Caco-2 (cell line): ENCODE results near the gene ACOT7. TPM values are rescaled to one million over a fixed set of nuclear protein-coding genes. Genes with fewer than 3 reads are reported as not detected.

Experiments used
- BruUV-seq: library from RNA; stranded (reverse); fragments of 400-500 nt; replicated peaks from 2 replicates; lab custom pipeline; 2021; lab: Mats Ljungman, UMichigan
- CTCF ChIA-PET: fragments of 300-600 bp; sonication (Branson Sonifier 250); formaldehyde crosslinking; loops from one replicate; lab custom pipeline; 2022; ENCODE audit warnings: antibody characterized with exemption; lab: Charles Lee
- POLR2A ChIA-PET: fragments of 300-600 bp; sonication (Branson Sonifier 250); formaldehyde crosslinking; loops from one replicate; lab custom pipeline; 2022; ENCODE audit warnings: antibody characterized with exemption; lab: Charles Lee
- DNase-seq, 2 experiments: peaks; one replicate each; pipeline versions ENCODE4 v3.0.0 to v3.0.0-alpha.2; 2020 to 2022
- H3K27me3 ChIP-seq: replicated peaks from 2 replicates; pipeline ENCODE4 v1.6.0; 2011; ENCODE audit warnings: low read length; ENCODE audit not compliant: control insufficient read depth, insufficient read depth
- H3K36me3 ChIP-seq: 2 replicates; pipeline ENCODE4 v1.5.1; 2011; ENCODE audit warnings: low read length; ENCODE audit not compliant: control insufficient read depth, insufficient read depth
- H3K4me1 ChIP-seq: fragments of 250-450 bp; sonication (Bioruptor Pico); 2 replicates; pipeline ENCODE4 v1.5.1; 2020; ENCODE audit warnings: mild to moderate bottlenecking
- H3K4me3 ChIP-seq: 2 replicates; pipeline ENCODE4 v1.5.1; 2011; ENCODE audit warnings: low read depth, mild to moderate bottlenecking, control low read depth, low read length
- H3K9me3 ChIP-seq: fragments of 250-450 bp; sonication (Bioruptor Pico); 2 replicates; pipeline ENCODE4 v1.5.1; 2020; ENCODE audit warnings: mild to moderate bottlenecking, moderate library complexity
- H3K27ac Mint-ChIP-seq: one replicate; pipeline ENCODE4 v1.8.0; 2022; ENCODE audit warnings: mixed read lengths; ENCODE audit not compliant: unreplicated experiment
- H3K27me3 Mint-ChIP-seq: one replicate; pipeline ENCODE4 v1.8.0; 2022; ENCODE audit warnings: mixed read lengths; ENCODE audit not compliant: insufficient read depth, unreplicated experiment
- H3K36me3 Mint-ChIP-seq: one replicate; pipeline ENCODE4 v1.8.0; 2022; ENCODE audit warnings: mild to moderate bottlenecking, mixed read lengths; ENCODE audit not compliant: insufficient read depth, unreplicated experiment
- H3K4me1 Mint-ChIP-seq: one replicate; pipeline ENCODE4 v1.8.0; 2022; ENCODE audit warnings: low read depth, mixed read lengths; ENCODE audit not compliant: unreplicated experiment
- H3K4me3 Mint-ChIP-seq: one replicate; pipeline ENCODE4 v1.8.0; 2022; ENCODE audit warnings: mild to moderate bottlenecking, moderate library complexity, mixed read lengths; ENCODE audit not compliant: unreplicated experiment
- H3K9me3 Mint-ChIP-seq: one replicate; pipeline ENCODE4 v1.8.0; 2022; ENCODE audit warnings: mixed read lengths; ENCODE audit not compliant: unreplicated experiment
- intact Hi-C: fragments of 100-400 bp; cut with micrococcal nuclease; formaldehyde crosslinking; loops from one replicate; pipeline ENCODE4 v1.10.0; 2022; ENCODE audit not compliant: unreplicated experiment
- total RNA-seq: library from RNA; stranded (reverse); gene quantifications from 2 replicates; pipeline ENCODE4 v1.2.3, GENCODE V29; 2022
- TF ChIP-seq, protein P1 (sequence below), 2 experiments: fragments of 200-600 bp in 1 of 2; IDR thresholded peaks; 1 replicate in 1 of 2; 2 replicates in 1 of 2; pipeline versions ENCODE4 v1.5.1 to v1.8.0; 2011 to 2022; ENCODE audit warnings: antibody characterized with exemption in 1 of 2, control low read depth in 1 of 2, inconsistent platforms in 1 of 2, low read depth in 1 of 2, low read length in 1 of 2, mild to moderate bottlenecking in 1 of 2, moderate library complexity in 1 of 2; ENCODE audit not compliant: insufficient read depth in 1 of 2, severe bottlenecking in 1 of 2, unreplicated experiment in 1 of 2

ACOT7 gene
- total RNA-seq, 1 experiment from 2014 or later = 221 TPM

DNA sequence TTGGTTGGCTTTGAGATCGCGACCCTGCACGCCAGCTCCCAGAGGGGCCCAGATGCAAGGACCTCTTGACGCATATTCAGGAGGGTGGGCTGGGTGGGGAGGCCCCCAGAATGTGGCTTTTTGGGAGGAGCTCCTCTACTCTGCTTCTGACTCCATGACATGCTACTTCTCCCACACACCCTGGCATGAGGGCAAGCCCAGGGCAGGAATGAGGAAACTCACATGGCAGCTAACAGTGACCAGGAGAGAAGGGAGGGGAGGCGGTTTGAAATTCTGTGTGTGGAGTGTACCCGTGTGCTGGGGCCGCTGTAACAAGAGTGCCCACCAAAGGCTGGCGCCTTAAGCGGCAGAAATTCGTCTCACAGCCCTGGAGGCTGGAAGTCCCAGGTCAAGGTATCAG lies 71.4 kb downstream of the ACOT7 start:
- no peaks in the 10 kb centered on the region for H3K36me3 ChIP-seq
- no peak overlapping the region for H3K4me3 Mint-ChIP-seq

DNA sequence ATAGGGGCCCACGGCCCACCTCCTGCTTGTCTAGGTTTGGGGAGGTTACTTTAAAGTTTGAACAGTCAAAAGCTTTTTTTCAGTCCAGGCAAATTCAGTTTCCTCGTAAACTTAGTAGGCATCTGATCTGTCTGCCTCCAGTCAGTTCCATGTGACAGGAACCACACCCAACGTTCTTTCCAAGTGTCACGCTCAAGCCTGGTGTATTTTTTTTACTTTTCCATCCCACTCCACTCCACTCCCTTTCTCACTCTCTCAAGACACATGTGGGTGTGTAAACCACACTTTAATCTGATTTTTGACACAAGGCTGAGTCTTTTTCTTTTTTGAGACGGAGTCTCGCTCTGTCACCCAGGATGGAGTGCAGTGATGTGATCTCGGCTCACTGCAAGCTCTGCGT lies 72.4 kb downstream of the ACOT7 start:
- ChIA-PET CTCF (no interaction called here), POLR2A (no interaction called here)
- Histone ChIP-seq H3K4me1 (no peaks in the 10 kb centered on the region), H3K4me3 (no peak overlapping the region), H3K27me3 (no peaks in the 10 kb centered on the region), H3K36me3 (no peaks in the 10 kb centered on the region; the same call in 1 of the 2 replicates), H3K9me3 (no peaks in the 10 kb centered on the region)
- Mint-ChIP-seq H3K4me1 (no peaks in the 10 kb centered on the region), H3K27me3 (no peaks in the 10 kb centered on the region), H3K4me3 (no peak overlapping the region), H3K36me3 (peaks cover 50% of the 10 kb centered on the region), H3K27ac (no peak overlapping the region), H3K9me3 (no peaks in the 10 kb centered on the region)
- BruUV-seq = no TSS peak
- DNase-seq = no peak
- TF ChIP-seq, protein P1, sequence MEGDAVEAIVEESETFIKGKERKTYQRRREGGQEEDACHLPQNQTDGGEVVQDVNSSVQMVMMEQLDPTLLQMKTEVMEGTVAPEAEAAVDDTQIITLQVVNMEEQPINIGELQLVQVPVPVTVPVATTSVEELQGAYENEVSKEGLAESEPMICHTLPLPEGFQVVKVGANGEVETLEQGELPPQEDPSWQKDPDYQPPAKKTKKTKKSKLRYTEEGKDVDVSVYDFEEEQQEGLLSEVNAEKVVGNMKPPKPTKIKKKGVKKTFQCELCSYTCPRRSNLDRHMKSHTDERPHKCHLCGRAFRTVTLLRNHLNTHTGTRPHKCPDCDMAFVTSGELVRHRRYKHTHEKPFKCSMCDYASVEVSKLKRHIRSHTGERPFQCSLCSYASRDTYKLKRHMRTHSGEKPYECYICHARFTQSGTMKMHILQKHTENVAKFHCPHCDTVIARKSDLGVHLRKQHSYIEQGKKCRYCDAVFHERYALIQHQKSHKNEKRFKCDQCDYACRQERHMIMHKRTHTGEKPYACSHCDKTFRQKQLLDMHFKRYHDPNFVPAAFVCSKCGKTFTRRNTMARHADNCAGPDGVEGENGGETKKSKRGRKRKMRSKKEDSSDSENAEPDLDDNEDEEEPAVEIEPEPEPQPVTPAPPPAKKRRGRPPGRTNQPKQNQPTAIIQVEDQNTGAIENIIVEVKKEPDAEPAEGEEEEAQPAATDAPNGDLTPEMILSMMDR (IDR thresholded peaks at IDR 0.05; ENCODE audit: insufficient read depth in 1 of 2, low read depth in 1 of 2, low read length in 1 of 2, severe bottlenecking in 1 of 2, unreplicated experiment in 1 of 2) = no peak
- intact Hi-C loops = no loop called here

More for the DNA sequence above, 71.4 kb downstream of the ACOT7 start:
- peaks cover 48% of the 10 kb centered on the region for H3K36me3 Mint-ChIP-seq
- DNase-seq = no peak
- no peaks in the 10 kb centered on the region for H3K9me3 Mint-ChIP-seq
- ChIA-PET CTCF (no interaction called here), POLR2A (no interaction called here)
- H3K9me3 ChIP-seq = no peaks in the 10 kb centered on the region
- intact Hi-C loops = no loop called here
- no peaks in the 10 kb centered on the region for H3K27me3 Mint-ChIP-seq
- no peak overlapping the region for H3K4me3 ChIP-seq
- peak overlapping the region; percentile 35 for H3K27ac Mint-ChIP-seq
- H3K4me1 ChIP-seq = no peaks in the 10 kb centered on the region
- H3K27me3 ChIP-seq = no peaks in the 10 kb centered on the region
- TF ChIP-seq, protein P1 (IDR thresholded peaks at IDR 0.05; ENCODE audit: insufficient read depth in 1 of 2, low read depth in 1 of 2, low read length in 1 of 2, severe bottlenecking in 1 of 2, unreplicated experiment in 1 of 2) = no peak
- no peaks in the 10 kb centered on the region for H3K4me1 Mint-ChIP-seq
- BruUV-seq = no TSS peak

DNA sequence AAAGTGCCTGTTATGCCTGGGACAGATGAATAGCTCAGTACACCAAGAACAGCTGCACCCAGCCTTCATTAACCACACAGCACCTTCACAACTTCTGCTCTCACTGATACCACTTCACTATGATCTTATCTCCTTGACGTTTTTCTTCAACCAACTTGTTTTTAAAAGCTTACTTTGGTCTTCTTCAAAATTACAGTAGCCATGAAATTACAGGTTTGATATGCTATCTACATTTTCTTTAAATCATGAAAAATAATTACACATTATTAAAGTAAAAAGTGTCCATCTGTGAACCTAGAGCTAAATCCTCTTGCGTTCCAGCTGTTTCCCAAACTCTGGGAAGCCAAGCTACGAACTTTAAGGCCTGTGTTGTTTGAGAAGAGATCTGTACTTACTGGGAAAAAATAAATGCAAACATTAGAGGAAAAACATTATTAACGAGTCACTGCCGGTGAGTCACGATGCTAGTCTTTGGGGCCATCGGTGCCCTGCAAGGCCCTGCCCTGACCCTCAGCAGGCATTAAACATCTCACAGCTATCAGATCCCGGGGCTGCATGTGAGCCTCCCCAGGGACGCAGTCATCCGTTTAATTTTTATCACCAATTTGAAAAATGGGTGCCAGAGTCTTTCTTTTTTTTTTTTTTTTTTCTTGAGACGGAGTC lies 76.3 kb downstream of the ACOT7 start:
- Histone ChIP-seq H3K4me1 (no peaks in the 10 kb centered on the region), H3K9me3 (no peaks in the 10 kb centered on the region), H3K27me3 (no peaks in the 10 kb centered on the region), H3K4me3 (no peak overlapping the region), H3K36me3 (no peaks in the 10 kb centered on the region; the same call in none of the 2 replicates)
- peaks cover 62% of the 10 kb centered on the region for H3K36me3 Mint-ChIP-seq
- intact Hi-C loops = no loop called here
- H3K4me3 Mint-ChIP-seq = no peak overlapping the region
- no peaks in the 10 kb centered on the region for H3K4me1 Mint-ChIP-seq
- H3K9me3 Mint-ChIP-seq = no peaks in the 10 kb centered on the region
- no peak for DNase-seq
- TF ChIP-seq, protein P1 (IDR thresholded peaks at IDR 0.05; ENCODE audit: insufficient read depth in 1 of 2, low read depth in 1 of 2, low read length in 1 of 2, severe bottlenecking in 1 of 2, unreplicated experiment in 1 of 2) = no peak
- BruUV-seq = no TSS peak
- ChIA-PET CTCF (no interaction called here), POLR2A (no interaction called here)
- no peak overlapping the region for H3K27ac Mint-ChIP-seq
- H3K27me3 Mint-ChIP-seq = no peaks in the 10 kb centered on the region
